Tibial nerve (tissue), 3 donors: Measurements from ENCODE around the gene QRFP.

ENCODE experiments used
- CTCF ChIP-seq, 5 experiments: fragments of 200-600 bp in 3 of 5; fragments of 450-650 bp in 2 of 5; sonication (generic) in 3 of 5; IDR thresholded peaks; one replicate each; pipeline ENCODE4 v1.5.1; 2016 to 2019; ENCODE audit warnings: antibody characterized with exemption in 5 of 5, mild to moderate bottlenecking in 3 of 5, moderate library complexity in 2 of 5
- POLR2A ChIP-seq, 2 donors: fragments of 450-650 bp; IDR thresholded peaks; one replicate each; pipeline ENCODE4 v1.6.1; 2017; ENCODE audit warnings: antibody characterized with exemption in 2 of 2, mild to moderate bottlenecking in 2 of 2, moderate library complexity in 2 of 2

- TF ChIP-seq CTCF (IDR thresholded peaks at IDR 0.05): no peak
- TF ChIP-seq POLR2A (IDR thresholded peaks at IDR 0.05): no peak
These were observed 43.8 kb downstream of the QRFP start for GRCh38 chr9:130852801-130853200.
